HEK293 (cell line): ENCODE results near the gene NTN4.

Experiments used
- ELK4 ChIP-seq: IDR thresholded peaks from 2 replicates; pipeline ENCODE4 v1.6.1; 2011; ENCODE audit warnings: mild to moderate bottlenecking, low read depth, low read length, borderline replicate concordance
- GLI4 ChIP-seq: fragments of 450-650 bp; formaldehyde crosslinking; IDR thresholded peaks from 2 replicates; pipeline ENCODE4 v1.5.1; 2016; ENCODE audit warnings: missing biosample characterization, missing genetic modification characterization
- KLF1 ChIP-seq: fragments of 450-650 bp; formaldehyde crosslinking; IDR thresholded peaks from 2 replicates; pipeline ENCODE4 v1.5.1; 2016; ENCODE audit warnings: missing biosample characterization, missing genetic modification characterization
- ZBTB26 ChIP-seq: fragments of 450-650 bp; formaldehyde crosslinking; optimal IDR thresholded peaks from 2 replicates; pipeline ENCODE3; 2016; ENCODE audit warnings: missing biosample characterization, mild to moderate bottlenecking, missing genetic modification characterization
- ZSCAN23 ChIP-seq: fragments of 450-650 bp; formaldehyde crosslinking; IDR thresholded peaks from 2 replicates; pipeline ENCODE4 v1.5.1; 2016; ENCODE audit warnings: missing biosample characterization, missing genetic modification characterization

- TF ChIP-seq ELK4 (no peak), ZBTB26 (tag by site-specific recombination) (no peak), ZSCAN23 (tag by site-specific recombination) (no peak), KLF1 (tag by site-specific recombination) (no peak), GLI4 (tag by site-specific recombination) (no peak)
Observed at GRCh38 chr12:95699579-95699978, 91.0 kb downstream of the NTN4 start.
